Neuronal stem cell (in vitro differentiated cells): ENCODE results near the gene KRT6C.

ENCODE experiments used
- DNase-seq: peaks from one replicate; pipeline ENCODE4 v3.0.0-alpha.2; 2013; ENCODE audit warnings: low spot score
- H2AFZ ChIP-seq: one replicate; pipeline ENCODE4 v1.6.1; 2013; ENCODE audit warnings: mild to moderate bottlenecking, low read length, inconsistent platforms
- H2AK5ac ChIP-seq: 2 replicates; pipeline ENCODE4 v1.6.1; 2013; ENCODE audit warnings: low read depth, mild to moderate bottlenecking, inconsistent platforms, low read length, moderate library complexity, mixed read lengths
- H2BK120ac ChIP-seq: 2 replicates; pipeline ENCODE4 v1.6.1; 2013; ENCODE audit warnings: low read depth, mild to moderate bottlenecking, inconsistent platforms, low read length, moderate library complexity, mixed read lengths
- H2BK12ac ChIP-seq: one replicate; pipeline ENCODE4 v1.6.1; 2013; ENCODE audit warnings: low read length, inconsistent platforms
- H2BK15ac ChIP-seq: 2 replicates; pipeline ENCODE4 v1.6.1; 2013; ENCODE audit warnings: mild to moderate bottlenecking, low read length, inconsistent platforms, mixed read lengths
- H2BK5ac ChIP-seq: one replicate; pipeline ENCODE4 v1.6.1; 2013; ENCODE audit warnings: inconsistent platforms, mild to moderate bottlenecking, low read length, moderate library complexity
- H3K14ac ChIP-seq: one replicate; pipeline ENCODE4 v1.6.1; 2013; ENCODE audit warnings: low read length, inconsistent platforms
- H3K18ac ChIP-seq: 2 replicates; pipeline ENCODE4 v1.6.1; 2013; ENCODE audit warnings: low read length, inconsistent platforms
- H3K23ac ChIP-seq: 2 replicates; pipeline ENCODE4 v1.6.1; 2013; ENCODE audit warnings: low read depth, mild to moderate bottlenecking, mixed read lengths, low read length, inconsistent platforms; ENCODE audit not compliant: poor library complexity
- H3K27ac ChIP-seq: replicated peaks from 3 replicates; pipeline ENCODE4 v1.5.1; 2013; ENCODE audit warnings: low read length, inconsistent platforms
- H3K27me3 ChIP-seq, 3 experiments: 2 replicates each; pipeline ENCODE4 v1.6.1; 2013; ENCODE audit warnings: low read length in 3 of 3, mild to moderate bottlenecking in 2 of 3, inconsistent platforms in 1 of 3, low read depth in 1 of 3, mixed read lengths in 1 of 3, moderate library complexity in 1 of 3; ENCODE audit not compliant: control insufficient read depth in 3 of 3, insufficient read depth in 3 of 3
- H3K36me3 ChIP-seq, 2 donors: replicated peaks in 1 of 2; 2 replicates each; pipeline ENCODE4 v1.6.1; 2013; ENCODE audit warnings: low read length in 2 of 2; ENCODE audit not compliant: control insufficient read depth in 2 of 2, insufficient read depth in 2 of 2
- H3K4ac ChIP-seq: 2 replicates; pipeline ENCODE4 v1.6.1; 2013; ENCODE audit warnings: inconsistent platforms, mild to moderate bottlenecking, low read length, moderate library complexity
- H3K4me1 ChIP-seq, 2 donors: 1 replicate in 1 of 2; 2 replicates in 1 of 2; pipeline ENCODE4 v1.6.1; 2013; ENCODE audit warnings: low read length in 2 of 2, low read depth in 1 of 2; ENCODE audit not compliant: control insufficient read depth in 2 of 2, insufficient read depth in 1 of 2
- H3K4me2 ChIP-seq: one replicate; pipeline ENCODE4 v1.6.1; 2013; ENCODE audit warnings: mild to moderate bottlenecking, low read length, inconsistent platforms; ENCODE audit not compliant: insufficient read depth, poor library complexity, severe bottlenecking
- H3K4me3 ChIP-seq, 2 donors: 2 replicates each; pipeline ENCODE4 v1.5.1; 2013; ENCODE audit warnings: low read length in 2 of 2, mild to moderate bottlenecking in 2 of 2, inconsistent platforms in 1 of 2, moderate library complexity in 1 of 2
- H3K79me1 ChIP-seq: one replicate; pipeline ENCODE4 v1.6.1; 2013; ENCODE audit warnings: low read depth, mild to moderate bottlenecking, inconsistent platforms, low read length, moderate library complexity
- H3K9ac ChIP-seq: one replicate; pipeline ENCODE4 v1.6.1; 2013; ENCODE audit warnings: mild to moderate bottlenecking, low read depth, low read length, inconsistent platforms; ENCODE audit not compliant: poor library complexity
- H3K9me3 ChIP-seq, 2 donors: replicated peaks in 1 of 2; 2 replicates each; pipeline versions ENCODE3 to v1.6.1; 2013; ENCODE audit warnings: low read length in 2 of 2, mild to moderate bottlenecking in 2 of 2, inconsistent platforms in 1 of 2, low read depth in 1 of 2, mixed read lengths in 1 of 2, moderate library complexity in 1 of 2; ENCODE audit not compliant: control insufficient read depth in 2 of 2, insufficient read depth in 1 of 2
- H4K8ac ChIP-seq: one replicate; pipeline ENCODE4 v1.6.1; 2013; ENCODE audit warnings: low read depth, mild to moderate bottlenecking, inconsistent platforms, low read length, moderate library complexity
- H4K91ac ChIP-seq: one replicate; pipeline ENCODE4 v1.6.1; 2013; ENCODE audit warnings: low read length, low read depth, mild to moderate bottlenecking, inconsistent platforms; ENCODE audit not compliant: poor library complexity
- WGBS, 2 donors: extraction: QIAGEN DNeasy Blood & Tissue Kit; methylation state at CpG; one replicate each; pipeline ENCODE4 v1.1.7; 2013; ENCODE audit warnings: missing lambda C conversion rate in 2 of 2, mixed read lengths in 1 of 2; ENCODE audit not compliant: insufficient read length in 2 of 2, insufficient replicate concordance in 1 of 2; ENCODE audit errors: extremely low coverage in 2 of 2; 5-methylcytosine and 5-hydroxymethylcytosine counted together

KRT6C gene

GRCh38 chr12:52458861-52459260 lies 14.7 kb downstream of the KRT6C start:
- no peak overlapping the region for H3K27ac ChIP-seq
- H3K36me3 ChIP-seq, result no peaks in the 10 kb centered on the region
- no peaks in the 10 kb centered on the region for H3K27me3 ChIP-seq
- no peak overlapping the region for H3K4ac ChIP-seq
- no peak for DNase-seq
- no peak overlapping the region for H3K18ac ChIP-seq
- H3K4me1 ChIP-seq, result peaks cover 0 to 2% of the 10 kb centered on the region in 2 donors
- no peak overlapping the region for H2AFZ ChIP-seq
- no peak overlapping the region for H2AK5ac ChIP-seq
- WGBS, 2 donors, result no CpG with 5 or more reads among the region's 5 CpGs
- no peak overlapping the region for H3K14ac ChIP-seq
- no peak overlapping the region for H2BK5ac ChIP-seq
- no peaks in the 10 kb centered on the region for H3K79me1 ChIP-seq
- H4K8ac ChIP-seq, result no peak overlapping the region
- H2BK15ac ChIP-seq, result no peak overlapping the region
- no peak overlapping the region for H4K91ac ChIP-seq
- no peak overlapping the region for H3K9ac ChIP-seq
- H3K4me2 ChIP-seq, result no peak overlapping the region
- no peak overlapping the region for H2BK12ac ChIP-seq
- H3K4me3 ChIP-seq, result no peak overlapping the region
- H3K23ac ChIP-seq, result no peak overlapping the region
- no peak overlapping the region for H2BK120ac ChIP-seq
- no peaks in the 10 kb centered on the region for H3K9me3 ChIP-seq

- H4K91ac ChIP-seq, result no peak overlapping the region
- H3K79me1 ChIP-seq, result no peaks in the 10 kb centered on the region
- H3K14ac ChIP-seq, result no peak overlapping the region
- H3K4me1 ChIP-seq, result peaks cover 0 to 2% of the 10 kb centered on the region in 2 donors
- no peak overlapping the region for H3K4me3 ChIP-seq
- H2BK120ac ChIP-seq, result no peak overlapping the region
- no peak overlapping the region for H2AFZ ChIP-seq
- no peak overlapping the region for H3K27ac ChIP-seq
- H3K9me3 ChIP-seq, result no peaks in the 10 kb centered on the region
- no peak overlapping the region for H2AK5ac ChIP-seq
- no peak overlapping the region for H3K23ac ChIP-seq
- H4K8ac ChIP-seq, result no peak overlapping the region
- WGBS, 2 donors, result no CpG with 5 or more reads among the region's 1 CpG
- H3K4me2 ChIP-seq, result no peak overlapping the region
- DNase-seq, result no peak
- H3K4ac ChIP-seq, result no peak overlapping the region
- no peak overlapping the region for H3K18ac ChIP-seq
- H3K36me3 ChIP-seq, result no peaks in the 10 kb centered on the region
- no peak overlapping the region for H2BK15ac ChIP-seq
- H2BK5ac ChIP-seq, result no peak overlapping the region
- no peak overlapping the region for H2BK12ac ChIP-seq
- no peak overlapping the region for H3K9ac ChIP-seq
- peaks cover 0 to 3% (median 0%) of the 10 kb centered on the region in 3 experiments for H3K27me3 ChIP-seq
Observed at GRCh38 chr12:52455821-52456220, 17.8 kb downstream of the KRT6C start.

- DNase-seq, result no peak
- no peaks in the 10 kb centered on the region for H3K79me1 ChIP-seq
- no peak overlapping the region for H3K4ac ChIP-seq
- no peak overlapping the region for H3K18ac ChIP-seq
- no peak overlapping the region for H2BK5ac ChIP-seq
- H4K8ac ChIP-seq, result no peak overlapping the region
- no peak overlapping the region for H2BK15ac ChIP-seq
- H3K27ac ChIP-seq, result no peak overlapping the region
- no peak overlapping the region for H3K23ac ChIP-seq
- no peaks in the 10 kb centered on the region for H3K9me3 ChIP-seq
- no peak overlapping the region for H2BK120ac ChIP-seq
- no peak overlapping the region for H3K4me2 ChIP-seq
- peaks cover 0 to 2% of the 10 kb centered on the region in 2 donors for H3K4me1 ChIP-seq
- no peak overlapping the region for H4K91ac ChIP-seq
- H3K27me3 ChIP-seq, result peaks cover 0 to 3% (median 0%) of the 10 kb centered on the region in 3 experiments
- no peak overlapping the region for H3K4me3 ChIP-seq
- H2BK12ac ChIP-seq, result no peak overlapping the region
- WGBS, 2 donors, result no CpG with 5 or more reads among the region's 3 CpGs
- no peak overlapping the region for H3K9ac ChIP-seq
- H3K14ac ChIP-seq, result no peak overlapping the region
- H2AFZ ChIP-seq, result no peak overlapping the region
- H2AK5ac ChIP-seq, result no peak overlapping the region
- H3K36me3 ChIP-seq, result no peaks in the 10 kb centered on the region
Observed at GRCh38 chr12:52454411-52455201, 19.0 kb downstream of the KRT6C start.

- H3K4ac ChIP-seq, result no peak within 1 kb of the TSS
- no peak within 1 kb of the TSS for H4K91ac ChIP-seq
- H3K4me1 ChIP-seq, result peaks cover 0 to 2% of the 10 kb centered on the region in 2 donors
- DNase-seq, result no peak
- no peak within 1 kb of the TSS for H3K4me3 ChIP-seq
- H3K27me3 ChIP-seq, result peaks cover 0 to 3% (median 0%) of the 10 kb centered on the region in 3 experiments
- H3K9me3 ChIP-seq, result no peaks in the 10 kb centered on the region
- no peak within 1 kb of the TSS for H2BK15ac ChIP-seq
- no peak within 1 kb of the TSS for H3K23ac ChIP-seq
- no peak within 1 kb of the TSS for H2BK120ac ChIP-seq
- H4K8ac ChIP-seq, result no peak within 1 kb of the TSS
- H2BK5ac ChIP-seq, result no peak within 1 kb of the TSS
- no peaks in the 10 kb centered on the region for H3K79me1 ChIP-seq
- H3K4me2 ChIP-seq, result no peak within 1 kb of the TSS
- no peak within 1 kb of the TSS for H3K14ac ChIP-seq
- H3K9ac ChIP-seq, result no peak within 1 kb of the TSS
- H2BK12ac ChIP-seq, result no peak within 1 kb of the TSS
- no peaks in the 10 kb centered on the region for H3K36me3 ChIP-seq
- no peak within 1 kb of the TSS for H2AK5ac ChIP-seq
- H3K27ac ChIP-seq, result no peak within 1 kb of the TSS
- WGBS, 2 donors, result no CpG with 5 or more reads among the region's 6 CpGs
- no peak within 1 kb of the TSS for H2AFZ ChIP-seq
- H3K18ac ChIP-seq, result no peak within 1 kb of the TSS
Observed at GRCh38 chr12:52452101-52452500, 21.5 kb downstream of the KRT6C start, which contains the start of gene KRT6B. Gene KRT6B, minus strand, starts transcription at chr12:52452146. Its CDS starts 68 bp downstream, at chr12:52452078.
